GM10266 (cell line): ENCODE data around the gene FLAD1.

Experiments used
- DNase-seq: peaks from one replicate; pipeline ENCODE4 v3.0.0; 2012; ENCODE audit errors: extremely low spot score
- TF ChIP-seq, protein P1 (sequence below): IDR thresholded peaks from 2 replicates; pipeline ENCODE4 v1.5.1; 2012; ENCODE audit warnings: mild to moderate bottlenecking, low read depth; ENCODE audit not compliant: control insufficient read depth, insufficient read depth; ENCODE audit errors: missing control alignments

The FLAD1 gene

GRCh38 chr1:155009742-155010141 lies 26.6 kb downstream of the FLAD1 start:
- DNase-seq, result no peak
- TF ChIP-seq, protein P1, sequence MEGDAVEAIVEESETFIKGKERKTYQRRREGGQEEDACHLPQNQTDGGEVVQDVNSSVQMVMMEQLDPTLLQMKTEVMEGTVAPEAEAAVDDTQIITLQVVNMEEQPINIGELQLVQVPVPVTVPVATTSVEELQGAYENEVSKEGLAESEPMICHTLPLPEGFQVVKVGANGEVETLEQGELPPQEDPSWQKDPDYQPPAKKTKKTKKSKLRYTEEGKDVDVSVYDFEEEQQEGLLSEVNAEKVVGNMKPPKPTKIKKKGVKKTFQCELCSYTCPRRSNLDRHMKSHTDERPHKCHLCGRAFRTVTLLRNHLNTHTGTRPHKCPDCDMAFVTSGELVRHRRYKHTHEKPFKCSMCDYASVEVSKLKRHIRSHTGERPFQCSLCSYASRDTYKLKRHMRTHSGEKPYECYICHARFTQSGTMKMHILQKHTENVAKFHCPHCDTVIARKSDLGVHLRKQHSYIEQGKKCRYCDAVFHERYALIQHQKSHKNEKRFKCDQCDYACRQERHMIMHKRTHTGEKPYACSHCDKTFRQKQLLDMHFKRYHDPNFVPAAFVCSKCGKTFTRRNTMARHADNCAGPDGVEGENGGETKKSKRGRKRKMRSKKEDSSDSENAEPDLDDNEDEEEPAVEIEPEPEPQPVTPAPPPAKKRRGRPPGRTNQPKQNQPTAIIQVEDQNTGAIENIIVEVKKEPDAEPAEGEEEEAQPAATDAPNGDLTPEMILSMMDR, result no peak

DNA sequence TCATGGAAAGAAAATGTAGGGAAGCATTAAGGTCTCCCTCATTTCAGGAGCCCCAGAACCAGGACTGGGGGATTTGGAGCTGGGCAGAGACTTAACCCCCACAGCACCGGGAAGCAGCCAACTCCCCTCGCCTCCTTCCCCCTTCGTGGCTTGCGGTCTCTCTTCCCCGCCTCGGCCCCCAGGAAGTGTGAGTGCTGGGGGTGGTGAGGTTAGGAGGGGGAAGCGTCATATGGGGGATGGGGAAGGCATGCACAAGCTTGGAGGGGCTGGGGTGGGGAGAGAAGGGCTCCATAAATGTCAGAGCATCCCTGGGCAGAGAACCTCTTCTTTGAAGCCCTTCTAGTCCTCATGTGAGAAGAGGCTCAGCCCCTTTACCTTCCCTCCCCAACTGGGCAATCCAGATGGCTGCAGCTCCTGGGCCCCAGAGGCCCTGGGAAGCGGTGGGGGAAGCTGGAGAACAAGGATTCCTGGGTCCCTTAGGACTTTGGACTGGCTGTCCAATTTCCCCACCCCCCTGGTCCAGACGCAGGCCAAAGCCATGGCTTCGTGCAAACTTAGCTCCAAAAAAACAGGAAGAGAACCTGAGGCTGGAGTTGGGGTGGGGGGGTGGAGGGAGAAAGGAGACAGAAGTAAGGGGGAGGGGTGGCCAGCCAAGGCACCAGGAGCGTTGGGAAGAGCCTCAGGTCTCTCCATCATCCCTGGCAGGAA lies 27.2 kb downstream of the FLAD1 start:
- TF ChIP-seq, protein P1, result no peak
- DNase-seq, result no peak

- TF ChIP-seq, protein P1, result no peak
- no peak for DNase-seq
These were observed 27.9 kb downstream of the FLAD1 start for GRCh38 chr1:155011004-155011416.

GRCh38 chr1:155011437-155012025 lies 28.4 kb downstream of the FLAD1 start:
- TF ChIP-seq, protein P1, result no peak
- DNase-seq, result no peak

GRCh38 chr1:155012026-155012546 lies 28.9 kb downstream of the FLAD1 start:
- TF ChIP-seq, protein P1, result no peak
- DNase-seq, result no peak

DNA sequence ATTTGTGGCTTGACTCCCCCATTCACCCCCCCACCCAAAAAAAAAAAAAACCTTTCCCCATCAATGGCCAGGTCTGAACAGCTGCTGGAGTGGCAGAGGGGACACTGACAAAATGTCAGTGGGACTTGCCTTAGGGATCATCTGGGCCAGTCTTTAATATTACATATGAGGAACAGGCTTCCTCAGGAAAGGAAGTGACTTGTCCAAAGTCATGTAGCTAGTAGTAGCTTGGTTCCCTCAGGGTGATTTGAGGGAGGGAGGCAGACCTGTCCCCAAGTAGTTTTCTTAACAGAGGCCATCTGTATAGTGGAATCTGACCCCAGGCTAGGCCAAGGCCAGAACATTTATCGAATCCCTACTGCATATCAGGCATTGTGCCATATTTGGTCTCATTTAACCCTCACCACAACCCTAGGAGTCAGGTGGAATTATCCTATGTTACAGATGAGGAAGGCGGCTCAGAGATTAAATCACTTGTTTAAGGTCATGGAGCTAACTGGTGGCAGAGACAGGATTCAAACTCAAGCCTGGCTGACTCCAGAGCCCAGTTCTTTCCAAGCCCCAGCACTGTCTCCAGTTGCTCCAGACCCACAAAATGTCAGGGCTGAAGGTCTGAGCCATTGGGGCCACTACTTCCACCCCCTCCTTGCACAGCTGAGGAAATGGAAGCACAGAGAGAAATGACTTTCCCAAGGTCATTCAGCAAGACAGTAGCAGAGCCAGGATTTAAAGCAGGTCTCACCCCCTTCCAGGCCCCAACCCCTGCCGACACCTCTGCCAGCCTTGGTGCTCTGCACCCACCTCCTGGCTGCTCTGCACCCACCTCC lies 29.8 kb downstream of the FLAD1 start:
- no peak for DNase-seq

More for the DNA sequence above, 29.8 kb downstream of the FLAD1 start:
- TF ChIP-seq, protein P1, result no peak
